ENCODE results near the gene CCL18. TPM values are rescaled to one million over a fixed set of nuclear protein-coding genes. Genes with fewer than 3 reads are reported as not detected.
"Not testable (repeated sequence)": the region's sequence is repeated elsewhere in the genome, so short reads cannot be mapped to it uniquely, and the experiment has no call there.

The CCL18 gene, protein sequence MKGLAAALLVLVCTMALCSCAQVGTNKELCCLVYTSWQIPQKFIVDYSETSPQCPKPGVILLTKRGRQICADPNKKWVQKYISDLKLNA
- 1 to 10 TPM in 3 of 4 donors, not detected in 1; 1.4 to 2.9 (median 2.8) TPM for total RNA-seq
- polyA plus RNA-seq = 10 to 100 TPM in 1 of 3 donors, 1 to 10 TPM in 2; 1.8 to 52.7 (median 4.9) TPM

DNA sequence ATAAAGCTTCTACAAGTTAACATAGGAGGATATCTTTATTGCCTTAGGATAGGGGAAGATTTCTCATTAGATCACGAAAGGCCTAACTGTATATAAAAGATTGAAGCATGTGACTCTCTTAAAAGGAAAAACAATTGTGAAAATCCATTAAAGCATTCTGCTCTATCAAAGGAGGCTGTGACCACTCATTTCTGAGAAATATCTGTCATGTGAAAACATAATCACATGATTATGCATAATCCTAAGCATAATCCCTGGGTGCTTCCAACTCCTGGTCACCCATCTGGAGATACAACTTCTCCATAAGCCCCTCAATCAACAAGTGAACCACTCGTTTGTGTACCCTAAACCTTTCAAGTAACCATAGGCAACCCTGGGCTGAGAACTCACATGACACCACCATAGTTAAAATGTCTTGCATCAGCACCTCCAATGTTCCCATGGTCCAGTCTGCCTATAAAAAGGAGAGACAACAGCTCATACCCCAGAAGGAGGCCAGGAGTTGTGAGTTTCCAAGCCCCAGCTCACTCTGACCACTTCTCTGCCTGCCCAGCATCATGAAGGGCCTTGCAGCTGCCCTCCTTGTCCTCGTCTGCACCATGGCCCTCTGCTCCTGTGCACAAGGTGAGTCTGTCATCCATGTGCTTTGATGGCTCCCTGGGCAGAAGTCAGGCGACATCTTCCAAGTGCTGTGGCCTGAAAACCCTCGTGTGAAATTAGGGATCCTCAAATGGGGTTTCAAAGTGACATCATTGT, at the start of gene CCL18:
TSS of gene CCL18 (plus strand) at position 487 of the 756 bp plus-strand sequence. CDS start at position 558, 71 bp downstream.
- intact Hi-C loops (cut with DNase I) = no loop called here
- Histone ChIP-seq H3K27ac (no peak within 1 kb of the TSS), H3K36me3 (no peaks in the 10 kb centered on the region), H3K4me1 (no peaks in the 10 kb centered on the region), H3K27me3 (no peaks in the 10 kb centered on the region), H3K9me3 (no peaks in the 10 kb centered on the region), H3K4me3 (no peak within 1 kb of the TSS)
- no peak for DNase-seq
- 82 to 83% methylated on average over 5 of the region's 5 CpGs for WGBS, 2 donors
- no peak for TF ChIP-seq EP300 (IDR thresholded peaks at IDR 0.05)
- no peak for TF ChIP-seq POLR2AphosphoS5 (IDR thresholded peaks at IDR 0.05)
- TF ChIP-seq, protein P1, sequence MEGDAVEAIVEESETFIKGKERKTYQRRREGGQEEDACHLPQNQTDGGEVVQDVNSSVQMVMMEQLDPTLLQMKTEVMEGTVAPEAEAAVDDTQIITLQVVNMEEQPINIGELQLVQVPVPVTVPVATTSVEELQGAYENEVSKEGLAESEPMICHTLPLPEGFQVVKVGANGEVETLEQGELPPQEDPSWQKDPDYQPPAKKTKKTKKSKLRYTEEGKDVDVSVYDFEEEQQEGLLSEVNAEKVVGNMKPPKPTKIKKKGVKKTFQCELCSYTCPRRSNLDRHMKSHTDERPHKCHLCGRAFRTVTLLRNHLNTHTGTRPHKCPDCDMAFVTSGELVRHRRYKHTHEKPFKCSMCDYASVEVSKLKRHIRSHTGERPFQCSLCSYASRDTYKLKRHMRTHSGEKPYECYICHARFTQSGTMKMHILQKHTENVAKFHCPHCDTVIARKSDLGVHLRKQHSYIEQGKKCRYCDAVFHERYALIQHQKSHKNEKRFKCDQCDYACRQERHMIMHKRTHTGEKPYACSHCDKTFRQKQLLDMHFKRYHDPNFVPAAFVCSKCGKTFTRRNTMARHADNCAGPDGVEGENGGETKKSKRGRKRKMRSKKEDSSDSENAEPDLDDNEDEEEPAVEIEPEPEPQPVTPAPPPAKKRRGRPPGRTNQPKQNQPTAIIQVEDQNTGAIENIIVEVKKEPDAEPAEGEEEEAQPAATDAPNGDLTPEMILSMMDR (IDR thresholded peaks at IDR 0.05) = no peak

DNA sequence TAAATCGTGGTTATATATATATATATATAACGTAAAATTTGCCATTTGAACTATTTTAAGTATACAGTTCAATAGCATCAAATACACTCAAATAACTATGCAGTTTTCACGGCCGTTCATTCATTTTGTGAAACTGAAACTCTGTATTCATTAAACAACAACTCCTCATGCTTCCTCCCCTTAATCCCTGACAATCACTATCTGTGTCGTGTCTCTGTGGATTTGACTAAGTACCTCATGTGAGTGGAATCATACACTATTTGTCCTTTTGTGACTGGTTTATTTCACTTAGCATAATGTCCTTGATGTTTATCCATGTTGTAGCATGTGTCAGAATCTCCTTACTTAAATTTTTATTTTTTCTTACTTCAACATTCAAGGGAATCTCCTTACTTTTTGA, 49.1 kb upstream of the CCL18 start:
- Histone ChIP-seq H3K4me1 (no peaks in the 10 kb centered on the region), H3K27me3 (no peaks in the 10 kb centered on the region), H3K4me3 (no peak overlapping the region), H3K36me3 (no peaks in the 10 kb centered on the region), H3K9me3 (peaks cover 0 to 6% (median 4%) of the 10 kb centered on the region in 4 donors), H3K27ac (no peak overlapping the region)
- no peak for DNase-seq
- intact Hi-C loops (cut with DNase I) = no loop called here
- 76 to 86% methylated on average over 5 of the region's 5 CpGs for WGBS, 2 donors
- TF ChIP-seq, protein P1 (IDR thresholded peaks at IDR 0.05) = no peak
- TF ChIP-seq POLR2AphosphoS5 (IDR thresholded peaks at IDR 0.05) (no peak), POLR2A (IDR thresholded peaks at IDR 0.05) (no peak), EP300 (IDR thresholded peaks at IDR 0.05) (no peak)

DNA sequence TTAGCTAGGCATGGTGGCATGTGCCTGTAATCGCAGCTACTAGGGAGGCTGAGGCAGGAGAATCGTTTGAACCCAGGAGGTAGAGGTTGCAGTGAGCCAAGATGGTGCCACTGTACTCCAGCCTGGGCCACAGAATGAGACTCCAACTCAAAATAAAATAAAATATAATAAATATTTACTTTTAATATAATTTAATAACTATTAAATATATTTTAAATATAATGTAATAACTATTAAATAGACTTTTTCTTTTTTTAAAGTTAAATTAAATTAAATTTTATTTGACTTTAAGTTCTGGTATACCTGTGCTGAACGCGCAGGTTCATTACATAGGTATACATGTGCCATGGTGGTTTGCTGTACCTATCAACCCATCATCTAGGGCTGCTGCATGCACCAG, 48.2 kb upstream of the CCL18 start:
- H3K9me3 ChIP-seq; intact Hi-C loops (cut with DNase I); DNase-seq; H3K27ac ChIP-seq; H3K27me3 ChIP-seq; H3K36me3 ChIP-seq; H3K4me1 ChIP-seq; H3K4me3 ChIP-seq: not testable (repeated sequence)
- WGBS, 2 donors = 96 to 97% methylated on average over 4 of the region's 4 CpGs

DNA sequence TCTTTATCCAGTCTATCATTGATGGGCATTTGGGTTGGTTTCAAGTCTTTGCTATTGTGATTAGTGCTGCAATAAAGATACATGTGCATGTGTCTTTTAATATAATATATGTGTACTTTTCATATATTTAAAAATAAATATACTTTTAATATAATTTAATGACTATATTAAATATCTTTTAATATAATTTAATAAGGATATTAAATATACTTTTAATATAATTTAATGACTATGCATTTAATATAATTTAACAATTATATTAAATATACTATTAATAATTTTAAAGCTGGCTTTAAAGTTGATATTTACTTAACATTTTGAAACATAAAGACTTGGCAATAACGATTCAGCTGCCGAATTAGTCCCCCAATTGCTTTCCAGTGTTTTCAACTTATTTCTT, 47.5 kb upstream of the CCL18 start:
- no peak for DNase-seq
- Histone ChIP-seq H3K36me3 (no peaks in the 10 kb centered on the region), H3K27ac (no peak overlapping the region), H3K4me3 (no peak overlapping the region), H3K4me1 (no peaks in the 10 kb centered on the region), H3K27me3 (no peaks in the 10 kb centered on the region), H3K9me3 (peaks cover 0 to 6% (median 4%) of the 10 kb centered on the region in 4 donors)
- TF ChIP-seq POLR2A (IDR thresholded peaks at IDR 0.05) = no peak
- TF ChIP-seq, protein P1 (IDR thresholded peaks at IDR 0.05) = no peak
- TF ChIP-seq POLR2AphosphoS5 (IDR thresholded peaks at IDR 0.05) = no peak
- no peak for TF ChIP-seq EP300 (IDR thresholded peaks at IDR 0.05)
- intact Hi-C loops (cut with DNase I) = no loop called here
- WGBS, 2 donors = 94 to 96% methylated on average over 2 of the region's 2 CpGs

DNA sequence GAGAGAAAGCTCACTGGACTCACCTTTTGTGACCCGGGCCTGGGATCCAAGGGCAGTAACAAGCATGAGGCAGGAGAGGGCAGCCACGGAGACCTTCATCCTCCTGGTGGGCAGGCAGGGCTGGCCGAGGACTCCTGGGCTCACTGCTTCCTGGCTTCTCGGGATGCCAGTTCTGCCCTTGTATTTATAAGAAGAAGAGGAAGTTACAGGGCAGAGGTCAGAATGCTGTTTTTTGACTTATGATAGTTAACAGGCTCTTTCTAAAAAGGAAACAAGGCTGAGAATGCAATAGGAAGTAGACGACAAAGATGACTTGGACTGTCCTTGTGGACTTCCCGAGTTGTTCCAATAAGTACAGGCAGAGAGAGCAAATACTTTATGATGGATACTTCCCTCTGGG, 46.3 kb upstream of the CCL18 start, which contains the start of gene CCL23:
TSS of gene CCL23 (minus strand) at position 174 of the 400 bp plus-strand sequence. CDS start at position 99, 75 bp downstream.
- TF ChIP-seq, protein P1 (IDR thresholded peaks at IDR 0.05) = no peak
- TF ChIP-seq POLR2AphosphoS5 (IDR thresholded peaks at IDR 0.05) (no peak), POLR2A (IDR thresholded peaks at IDR 0.05) (no peak), EP300 (IDR thresholded peaks at IDR 0.05) (no peak)
- H3K36me3 ChIP-seq = no peaks in the 10 kb centered on the region
- intact Hi-C loops (cut with DNase I) = no loop called here
- H3K4me1 ChIP-seq = no peaks in the 10 kb centered on the region
- H3K4me3 ChIP-seq = no peak within 1 kb of the TSS
- WGBS, 2 donors = 37 to 50% methylated on average over 6 of the region's 6 CpGs
- DNase-seq = no peak
- H3K27ac ChIP-seq = no peak within 1 kb of the TSS
- no peaks in the 10 kb centered on the region for H3K9me3 ChIP-seq
- no peaks in the 10 kb centered on the region for H3K27me3 ChIP-seq

Data from sigmoid colon (tissue), 7 donors.